Measurements from ENCODE around the gene POLR2J.
A peak's percentile ranks its signal among the peaks of the same experiment; 100 is the strongest.
"Not testable (repeated sequence)": the region's sequence is repeated elsewhere in the genome, so short reads cannot be mapped to it uniquely, and the experiment has no call there.

The POLR2J gene

DNA sequence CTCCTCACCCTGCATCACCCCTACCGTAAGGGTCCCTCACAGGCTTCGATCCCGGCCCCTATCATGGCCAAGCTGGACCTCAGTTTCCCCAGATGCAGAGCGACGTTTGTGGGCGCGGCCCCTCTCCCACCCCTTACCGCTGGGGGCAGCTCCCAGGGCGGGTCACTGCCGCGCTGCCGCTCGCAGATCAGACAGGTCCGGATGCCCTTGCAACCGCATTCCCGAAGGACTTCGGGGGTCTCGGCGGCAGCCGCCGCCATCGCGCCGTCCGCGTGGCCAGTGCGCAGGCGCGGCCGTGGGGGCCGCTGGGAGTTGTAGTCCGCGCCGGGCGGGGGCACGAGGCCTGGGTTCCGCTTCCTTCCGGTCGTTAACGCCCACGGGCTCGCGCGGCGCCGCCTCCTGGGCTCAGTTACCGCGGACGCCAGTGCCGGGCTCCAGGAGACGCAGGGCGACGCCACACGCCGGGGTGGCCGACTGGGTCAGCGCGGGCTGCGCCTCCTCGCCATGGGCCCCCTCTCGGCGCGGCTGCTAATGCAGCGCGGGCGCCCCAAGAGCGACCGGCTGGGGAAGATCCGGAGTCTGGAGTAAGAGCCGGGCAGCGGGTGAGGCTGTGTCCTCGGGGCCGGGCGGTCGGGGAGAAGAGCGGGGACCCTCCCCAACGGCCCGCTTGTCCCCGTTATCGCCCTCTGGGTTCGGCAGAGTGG is 14.0 kb downstream of the POLR2J start, which contains the start of the genes ALKBH4 and LRWD1:
Gene ALKBH4 (minus strand): TSS at position 287 of the 704 bp plus-strand sequence. CDS start 27 bp downstream, at position 260.
Gene LRWD1 (plus strand): TSS at position 408 of the 704 bp plus-strand sequence. CDS start 97 bp downstream, at position 505.
- peak; percentile 70 to 91 for DNase-seq

DNA sequence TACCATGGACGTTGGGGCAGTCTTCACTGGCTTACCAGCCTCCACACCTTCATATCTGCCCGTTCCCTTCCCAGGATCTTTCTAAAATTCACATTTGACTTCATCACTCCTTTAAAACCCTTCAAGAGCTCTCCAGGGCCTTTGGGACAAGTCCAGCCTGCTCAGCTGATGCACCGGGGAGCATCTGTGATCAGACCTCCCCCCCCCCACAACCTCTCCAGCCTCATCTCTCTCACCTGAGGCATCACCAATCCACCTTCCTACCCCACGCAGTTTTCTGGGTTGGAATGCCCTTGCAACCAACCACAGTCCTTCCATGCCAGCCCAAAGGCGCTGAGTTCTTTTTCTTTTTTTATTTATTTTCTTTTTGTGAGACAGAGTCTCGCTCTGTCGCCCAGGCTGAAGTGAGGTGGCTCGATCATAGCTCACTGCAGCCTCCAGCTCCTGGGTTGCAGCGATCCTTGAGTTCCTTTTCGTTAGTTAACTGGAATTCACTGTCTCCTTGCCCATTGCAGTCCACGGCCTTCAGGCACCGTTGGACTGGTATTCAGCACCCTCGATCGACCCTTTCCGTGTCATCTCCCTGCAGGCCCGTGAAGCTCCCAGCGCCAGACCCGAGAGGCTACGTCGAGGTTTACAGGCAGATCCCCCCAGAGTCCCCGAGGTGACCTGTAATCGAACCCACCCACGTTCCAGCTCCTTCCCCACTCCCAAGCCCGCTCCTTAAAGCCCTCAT is 14.7 kb downstream of the POLR2J start:
- no peak for DNase-seq

DNA sequence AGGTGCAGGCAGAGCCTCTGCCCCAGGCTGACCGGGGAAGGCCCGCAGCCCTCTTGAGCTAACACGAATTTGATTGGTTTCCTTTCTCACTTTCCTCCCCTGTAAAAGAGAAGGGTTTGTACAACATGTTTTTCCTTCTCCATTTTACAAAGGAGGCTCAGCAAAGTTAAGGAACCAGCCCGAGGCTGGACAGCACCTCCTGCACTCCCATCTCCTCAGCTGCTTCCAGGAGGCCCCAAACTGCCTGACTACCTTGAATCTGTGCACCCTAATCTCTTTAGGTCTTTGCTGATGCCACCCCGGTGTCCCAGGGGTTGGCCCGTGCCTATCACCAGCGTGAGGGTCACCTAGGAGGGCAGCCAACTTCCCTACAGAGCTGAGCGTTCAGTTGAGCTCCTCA is 18.3 kb downstream of the POLR2J start:
- DNase-seq: no peak

- no peak for DNase-seq
Measured at GRCh38 chr7:102459221-102459844, 19.4 kb downstream of the POLR2J start.

- no peak for DNase-seq
Measured at GRCh38 chr7:102457352-102457924, 21.3 kb downstream of the POLR2J start.

DNA sequence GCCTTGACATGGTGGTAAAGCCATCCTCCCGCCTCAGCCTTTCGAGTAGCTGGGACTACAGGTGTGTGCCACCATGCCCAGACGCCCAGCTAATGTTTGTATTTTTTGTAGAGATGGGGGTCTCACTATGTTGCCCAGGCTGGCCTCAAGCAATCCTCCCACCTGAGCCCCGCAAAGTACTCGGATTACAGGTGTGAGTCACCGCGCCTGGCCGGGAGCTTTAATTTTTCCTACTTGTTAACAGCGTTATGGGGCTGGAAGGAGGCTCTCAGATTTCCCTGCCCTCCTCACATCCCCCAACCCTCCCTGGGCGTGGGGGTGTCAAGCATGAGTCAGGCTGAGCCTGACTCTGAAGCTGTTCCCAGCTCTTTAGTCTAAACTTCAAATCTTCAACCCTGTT is 22.4 kb downstream of the POLR2J start:
- no peak for DNase-seq

DNA sequence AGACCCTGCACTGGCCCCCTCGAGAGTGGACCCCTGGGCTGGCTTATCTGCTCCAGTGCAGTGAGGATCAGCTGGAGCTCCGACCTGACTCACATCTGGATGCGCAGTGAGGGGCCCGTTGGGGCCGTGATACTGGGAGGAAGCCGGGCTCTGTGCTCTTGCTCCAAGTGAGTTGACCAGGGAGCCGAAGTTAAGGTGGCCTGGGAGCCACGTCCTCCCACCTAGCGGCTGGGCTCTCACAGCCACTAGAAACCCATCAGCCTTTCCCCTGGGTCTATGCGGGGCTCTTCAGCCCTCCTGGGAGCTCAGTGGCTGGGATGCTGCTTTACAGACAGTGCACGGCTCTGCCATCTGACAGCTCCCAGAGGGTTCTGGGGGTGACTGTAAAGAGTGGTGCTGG is 23.1 kb downstream of the POLR2J start:
- no peak for DNase-seq

- DNase-seq: not testable (repeated sequence)
Measured at GRCh38 chr7:102454932-102455331, 23.8 kb downstream of the POLR2J start.

DNA sequence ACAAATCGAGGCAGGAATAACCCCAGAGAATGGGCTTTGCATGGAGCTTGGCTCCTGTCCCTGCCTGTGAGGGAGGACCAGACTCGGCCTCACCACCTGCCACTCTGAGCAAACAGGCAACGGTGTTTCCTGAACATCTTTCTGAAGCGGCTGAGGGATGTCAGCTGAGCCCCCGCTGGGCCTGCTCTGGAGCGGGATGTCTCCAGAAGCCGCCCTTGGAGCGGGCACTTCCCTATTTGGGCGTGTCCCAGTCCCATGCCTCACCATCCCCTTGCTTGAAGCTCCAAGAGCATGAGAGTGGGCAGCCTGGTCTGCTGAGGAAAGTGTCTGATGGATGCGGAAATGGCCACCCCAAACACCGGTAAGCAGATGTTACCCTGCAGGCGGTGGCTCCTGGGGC is 24.3 kb downstream of the POLR2J start:
- no peak for DNase-seq

DNA sequence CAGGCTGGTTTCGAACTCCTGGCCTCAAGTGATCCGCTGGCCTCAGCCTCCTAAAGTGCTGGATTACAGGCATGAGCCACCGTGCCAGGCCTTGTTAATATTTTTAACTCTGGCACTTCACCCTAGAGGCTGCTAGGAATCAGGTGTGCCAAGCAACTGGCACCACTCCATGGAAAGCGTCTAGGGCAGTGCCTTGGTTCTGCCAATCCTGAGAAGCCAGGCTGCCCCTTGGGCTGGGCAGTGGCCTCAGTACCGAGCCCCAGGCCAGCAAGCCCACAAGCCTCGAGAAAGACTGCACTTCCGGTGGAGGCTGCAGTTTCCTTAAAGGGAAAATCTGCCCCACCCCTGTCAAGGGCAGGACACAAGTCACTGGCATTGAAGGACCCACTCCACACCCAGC is 25.4 kb downstream of the POLR2J start:
- DNase-seq: no peak

GRCh38 chr7:102452451-102452850 is 26.3 kb downstream of the POLR2J start:
- no peak for DNase-seq

DNA sequence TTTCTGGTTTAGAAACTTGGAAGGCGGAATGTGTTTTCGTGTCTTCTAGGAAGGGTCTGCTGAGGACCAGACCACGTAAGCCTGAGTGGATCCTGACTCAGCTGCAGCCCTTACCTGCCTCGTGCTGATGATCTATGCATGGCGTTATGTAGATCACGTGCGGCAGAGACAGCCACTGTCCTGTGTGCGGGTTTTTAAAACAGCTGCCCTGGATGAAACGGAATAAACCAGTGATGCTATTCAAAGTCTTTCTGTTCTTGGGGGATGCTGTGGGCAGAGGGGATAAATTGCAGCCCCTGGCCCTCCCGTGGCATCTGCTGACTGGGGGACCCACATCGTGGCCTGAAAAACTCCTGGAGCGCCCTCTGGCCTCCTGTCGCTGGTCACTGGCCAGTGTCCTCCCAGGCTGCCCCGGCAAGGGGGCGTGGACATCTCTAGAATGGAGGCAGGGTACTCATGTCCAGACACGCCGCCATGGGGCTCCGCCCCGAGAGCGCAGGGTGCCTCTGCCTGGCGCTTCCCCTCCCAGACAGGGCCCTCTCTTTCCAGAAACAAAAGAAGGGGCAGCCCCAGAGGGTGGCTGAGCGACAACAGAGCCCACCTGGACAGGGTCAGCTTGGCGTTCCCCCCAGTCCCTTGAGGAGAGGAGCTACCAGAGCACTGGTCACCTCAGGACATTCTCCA is 27.2 kb downstream of the POLR2J start:
- no peak for DNase-seq

DNA sequence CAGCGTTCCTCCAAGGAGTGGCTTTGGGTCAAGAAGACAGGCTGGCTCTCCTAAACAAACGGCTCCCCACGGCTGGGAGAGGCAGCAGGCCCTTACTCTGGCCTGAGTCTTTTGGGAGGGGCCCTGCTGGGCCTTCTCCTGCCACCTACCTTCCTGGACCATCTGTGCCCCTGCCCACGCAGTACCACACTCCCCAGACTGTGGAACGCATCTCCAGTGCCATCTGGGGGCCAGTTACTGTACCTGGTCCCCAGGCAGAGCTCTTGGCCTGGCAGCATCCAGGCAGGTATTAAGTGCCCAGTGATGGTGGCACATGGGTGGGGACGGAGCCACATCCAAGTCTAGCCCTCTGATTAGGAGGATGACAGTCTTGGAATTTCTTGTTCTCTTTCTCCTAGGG is 28.5 kb downstream of the POLR2J start:
- DNase-seq: no peak

DNA sequence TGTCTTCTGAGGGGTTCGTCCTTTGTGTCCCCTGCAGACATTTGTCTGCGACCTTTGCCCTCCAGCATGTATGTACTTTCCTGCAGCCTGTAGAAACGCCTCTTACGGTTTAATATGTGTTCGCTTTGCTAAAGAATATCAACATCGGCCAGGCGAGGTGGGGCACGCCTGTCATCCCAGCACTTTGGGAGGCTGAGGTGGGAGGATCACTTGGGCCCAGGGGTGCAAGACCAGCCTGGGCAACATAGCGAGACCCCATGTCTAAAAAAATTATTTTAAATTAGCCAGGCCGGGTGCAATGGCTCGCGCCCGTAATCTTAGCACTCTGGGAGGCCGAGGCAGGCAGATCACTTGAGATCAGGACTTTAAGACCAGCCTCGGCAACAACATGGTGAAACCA is 29.6 kb downstream of the POLR2J start:
- DNase-seq: no peak

DNA sequence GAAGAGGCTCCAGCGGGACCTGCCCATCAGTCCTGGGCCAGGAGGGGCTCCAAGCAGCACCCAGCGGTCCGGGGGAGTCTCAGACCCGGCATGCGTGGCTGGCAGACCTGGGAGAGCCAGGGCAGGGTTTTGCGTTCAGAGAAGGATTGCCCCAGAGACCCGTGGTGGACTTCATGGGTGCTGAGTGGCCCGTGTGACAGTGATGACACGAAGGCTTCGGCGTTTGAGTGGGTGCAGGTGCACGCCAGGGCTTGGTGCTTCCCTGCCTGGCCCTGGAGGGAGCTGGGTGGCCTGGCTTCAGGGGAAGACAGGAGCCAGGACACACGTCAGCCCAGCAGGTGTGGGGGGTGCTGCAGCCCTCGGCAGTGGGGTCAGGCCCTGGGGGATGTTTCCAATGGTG is 31.4 kb downstream of the POLR2J start:
- DNase-seq: no peak

DNA sequence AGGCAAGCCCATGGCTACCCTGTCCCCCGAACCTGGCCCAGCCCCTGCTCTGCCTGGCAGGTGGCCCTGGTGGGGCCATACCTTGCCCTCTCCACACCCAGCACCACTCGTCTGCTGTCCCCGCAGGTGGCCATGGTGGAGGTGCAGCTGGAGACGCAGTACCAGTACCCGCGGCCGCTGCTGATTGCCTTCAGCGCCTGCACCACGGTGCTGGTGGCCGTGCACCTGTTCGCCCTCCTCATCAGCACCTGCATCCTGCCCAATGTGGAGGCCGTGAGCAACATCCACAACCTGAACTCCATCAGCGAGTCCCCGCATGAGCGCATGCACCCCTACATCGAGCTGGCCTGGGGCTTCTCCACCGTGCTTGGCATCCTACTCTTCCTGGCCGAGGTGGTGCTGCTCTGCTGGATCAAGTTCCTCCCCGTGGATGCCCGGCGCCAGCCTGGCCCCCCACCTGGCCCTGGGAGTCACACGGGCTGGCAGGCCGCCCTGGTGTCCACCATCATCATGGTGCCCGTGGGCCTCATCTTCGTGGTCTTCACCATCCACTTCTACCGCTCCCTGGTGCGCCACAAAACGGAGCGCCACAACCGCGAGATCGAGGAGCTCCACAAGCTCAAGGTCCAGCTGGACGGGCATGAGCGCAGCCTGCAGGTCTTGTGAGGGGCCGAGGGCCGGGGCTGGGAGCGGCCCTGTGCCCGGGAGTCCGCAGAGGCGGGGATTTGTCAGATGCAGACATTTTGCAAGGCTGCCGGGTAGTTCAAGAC is 32.1 kb downstream of the POLR2J start:
- no peak for DNase-seq

DNA sequence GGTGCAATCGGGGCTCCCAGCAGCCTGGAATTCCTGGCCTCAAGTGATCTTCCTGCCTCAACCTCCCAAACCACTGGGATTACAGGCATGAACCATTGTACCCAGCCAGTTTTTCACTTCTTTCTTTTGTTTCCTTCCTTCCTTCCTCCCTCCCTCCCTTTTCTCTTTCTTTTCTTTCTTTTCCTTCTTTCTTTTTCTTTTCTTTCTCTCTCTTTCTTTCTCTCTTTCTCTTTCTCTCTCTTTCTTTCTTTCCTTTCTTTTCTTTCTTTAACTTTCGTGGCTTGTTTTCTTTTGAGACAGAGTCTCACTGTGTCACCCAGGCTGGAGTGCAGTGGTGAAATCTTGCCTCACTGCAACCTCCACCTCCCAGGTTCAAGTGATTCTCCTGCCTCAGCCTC is 33.0 kb downstream of the POLR2J start:
- DNase-seq: no peak

- no peak for DNase-seq
Measured at GRCh38 chr7:102444961-102445673, 33.6 kb downstream of the POLR2J start.

DNA sequence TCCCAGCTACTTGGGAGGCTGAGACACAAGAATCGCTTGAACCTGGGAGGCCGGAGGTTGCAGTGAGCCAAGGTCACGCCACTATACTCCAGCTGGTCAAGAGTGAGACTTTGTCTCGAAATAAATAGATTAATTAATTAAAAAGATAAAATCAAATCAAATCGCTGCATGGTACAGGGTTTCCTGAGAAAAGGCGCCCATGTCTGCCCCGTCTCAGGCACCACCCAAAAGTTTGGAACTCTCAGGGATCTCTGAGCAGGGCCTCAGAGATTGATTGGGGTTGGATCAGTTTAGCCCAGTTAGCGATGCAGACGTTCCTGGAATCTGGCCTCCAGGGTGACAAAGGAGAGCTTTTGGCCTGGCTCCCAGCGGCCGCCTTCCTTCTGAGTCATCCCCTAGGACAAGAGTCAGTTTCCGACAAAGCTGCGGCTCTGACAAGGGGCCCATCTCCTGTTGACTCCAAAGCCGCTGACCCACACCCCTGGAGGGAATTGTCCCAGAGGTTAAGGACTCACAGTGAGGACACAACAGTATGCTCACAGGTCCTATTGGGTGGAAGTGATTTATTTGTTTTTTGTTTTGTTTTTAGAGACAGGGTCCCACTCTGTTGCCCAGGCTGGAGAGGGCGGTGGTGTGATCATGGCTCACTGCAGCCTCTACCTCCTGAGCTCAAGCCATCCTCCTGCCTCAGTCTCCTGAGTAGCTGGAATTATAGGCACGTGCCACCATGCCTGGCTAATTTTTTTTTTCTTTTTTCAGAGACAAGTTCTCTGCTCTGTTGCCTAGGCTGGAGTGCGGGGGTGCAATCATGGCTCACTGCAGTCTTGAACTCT is 38.5 kb downstream of the POLR2J start:
- DNase-seq: peak in 1 of 2 experiments; percentile 28

- no peak for DNase-seq
Measured at GRCh38 chr7:102436118-102436517, 42.6 kb downstream of the POLR2J start.
